Esophagus squamous epithelium (tissue), 4 donors: Measurements from ENCODE around the gene C14orf119.

Experiments used
- POLR2A ChIP-seq, 4 donors: fragments of 450-650 bp; IDR thresholded peaks; one replicate each; pipeline ENCODE4 v1.6.1; 2017; ENCODE audit warnings: antibody characterized with exemption in 4 of 4, mild to moderate bottlenecking in 4 of 4, moderate library complexity in 3 of 4
- TF ChIP-seq, protein P1 (sequence below), 6 experiments: fragments of 450-650 bp in 4 of 6; fragments of 200-600 bp in 2 of 6; sonication (generic) in 2 of 6; IDR thresholded peaks; one replicate each; pipeline ENCODE4 v1.5.1; 2016 to 2019; ENCODE audit warnings: antibody characterized with exemption in 6 of 6, mild to moderate bottlenecking in 4 of 6, moderate library complexity in 4 of 6

DNA sequence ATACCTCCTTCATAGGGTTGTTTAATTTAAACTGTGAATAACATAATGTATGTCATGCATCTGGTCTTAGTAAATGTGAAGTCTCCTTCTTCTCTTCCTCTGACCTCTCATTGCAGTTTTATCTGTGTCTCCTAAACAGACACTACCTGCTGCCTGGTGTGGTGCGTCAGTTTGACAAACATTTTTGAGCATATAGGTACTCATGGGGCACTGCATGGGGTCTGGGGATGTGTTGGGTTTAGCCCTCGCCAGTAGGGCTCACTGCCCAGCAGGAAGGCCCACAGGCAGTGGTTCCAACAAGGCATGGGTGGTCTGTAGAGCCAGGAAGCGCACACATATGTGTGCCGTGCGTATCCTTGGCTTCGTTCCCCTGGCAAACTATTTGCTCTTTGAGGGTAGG is 26.8 kb downstream of the C14orf119 start:
- TF ChIP-seq, protein P1, sequence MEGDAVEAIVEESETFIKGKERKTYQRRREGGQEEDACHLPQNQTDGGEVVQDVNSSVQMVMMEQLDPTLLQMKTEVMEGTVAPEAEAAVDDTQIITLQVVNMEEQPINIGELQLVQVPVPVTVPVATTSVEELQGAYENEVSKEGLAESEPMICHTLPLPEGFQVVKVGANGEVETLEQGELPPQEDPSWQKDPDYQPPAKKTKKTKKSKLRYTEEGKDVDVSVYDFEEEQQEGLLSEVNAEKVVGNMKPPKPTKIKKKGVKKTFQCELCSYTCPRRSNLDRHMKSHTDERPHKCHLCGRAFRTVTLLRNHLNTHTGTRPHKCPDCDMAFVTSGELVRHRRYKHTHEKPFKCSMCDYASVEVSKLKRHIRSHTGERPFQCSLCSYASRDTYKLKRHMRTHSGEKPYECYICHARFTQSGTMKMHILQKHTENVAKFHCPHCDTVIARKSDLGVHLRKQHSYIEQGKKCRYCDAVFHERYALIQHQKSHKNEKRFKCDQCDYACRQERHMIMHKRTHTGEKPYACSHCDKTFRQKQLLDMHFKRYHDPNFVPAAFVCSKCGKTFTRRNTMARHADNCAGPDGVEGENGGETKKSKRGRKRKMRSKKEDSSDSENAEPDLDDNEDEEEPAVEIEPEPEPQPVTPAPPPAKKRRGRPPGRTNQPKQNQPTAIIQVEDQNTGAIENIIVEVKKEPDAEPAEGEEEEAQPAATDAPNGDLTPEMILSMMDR (IDR thresholded peaks at IDR 0.05), result no peak
- no peak for TF ChIP-seq POLR2A (IDR thresholded peaks at IDR 0.05)
